Measurements from ENCODE around the gene CPNE1. TPM values are rescaled to one million over a fixed set of nuclear protein-coding genes. Genes with fewer than 3 reads are reported as not detected.

The CPNE1 gene
- polyA plus RNA-seq, 3 donors: 153 to 210 (median 167) TPM

DNA sequence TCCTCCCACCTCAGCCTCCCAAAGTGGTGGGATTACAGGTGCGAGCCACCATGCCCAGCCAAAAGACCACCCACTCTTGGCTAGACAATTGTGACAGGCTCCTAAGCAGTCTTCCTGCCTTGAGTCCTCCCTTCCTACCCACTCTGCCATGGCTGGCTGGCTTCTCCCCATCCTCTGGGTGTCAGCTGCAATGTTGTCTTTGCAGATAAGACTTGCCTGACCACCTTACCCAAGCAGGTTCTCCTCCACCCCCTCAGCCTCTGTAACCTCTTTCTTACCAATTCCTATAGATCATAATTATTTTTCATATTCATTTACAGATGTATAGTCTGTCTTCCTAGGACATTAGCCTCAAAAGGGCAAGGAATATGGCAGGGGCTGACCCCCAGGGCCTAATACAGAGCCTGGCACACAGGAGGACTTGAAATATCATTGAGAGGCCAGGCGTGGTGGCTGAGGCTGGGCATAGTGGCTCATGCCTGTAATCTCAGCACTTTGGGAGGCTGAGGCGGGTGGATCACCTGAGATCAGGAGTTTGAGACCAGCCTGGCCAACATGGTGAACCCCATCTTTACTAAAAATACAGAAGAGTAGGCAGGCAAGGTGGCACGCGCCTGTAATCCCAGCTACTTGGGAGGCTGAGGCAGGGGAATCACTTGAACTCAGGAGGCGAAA, 77.8 kb downstream of the CPNE1 start:
- intact Hi-C loops (cut with micrococcal nuclease): no loop called here
- peaks cover 0 to 5% (median 4%) of the 10 kb centered on the region in 7 donors for H3K9me3 Mint-ChIP-seq
- TF ChIP-seq, protein P1, sequence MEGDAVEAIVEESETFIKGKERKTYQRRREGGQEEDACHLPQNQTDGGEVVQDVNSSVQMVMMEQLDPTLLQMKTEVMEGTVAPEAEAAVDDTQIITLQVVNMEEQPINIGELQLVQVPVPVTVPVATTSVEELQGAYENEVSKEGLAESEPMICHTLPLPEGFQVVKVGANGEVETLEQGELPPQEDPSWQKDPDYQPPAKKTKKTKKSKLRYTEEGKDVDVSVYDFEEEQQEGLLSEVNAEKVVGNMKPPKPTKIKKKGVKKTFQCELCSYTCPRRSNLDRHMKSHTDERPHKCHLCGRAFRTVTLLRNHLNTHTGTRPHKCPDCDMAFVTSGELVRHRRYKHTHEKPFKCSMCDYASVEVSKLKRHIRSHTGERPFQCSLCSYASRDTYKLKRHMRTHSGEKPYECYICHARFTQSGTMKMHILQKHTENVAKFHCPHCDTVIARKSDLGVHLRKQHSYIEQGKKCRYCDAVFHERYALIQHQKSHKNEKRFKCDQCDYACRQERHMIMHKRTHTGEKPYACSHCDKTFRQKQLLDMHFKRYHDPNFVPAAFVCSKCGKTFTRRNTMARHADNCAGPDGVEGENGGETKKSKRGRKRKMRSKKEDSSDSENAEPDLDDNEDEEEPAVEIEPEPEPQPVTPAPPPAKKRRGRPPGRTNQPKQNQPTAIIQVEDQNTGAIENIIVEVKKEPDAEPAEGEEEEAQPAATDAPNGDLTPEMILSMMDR (IDR thresholded peaks at IDR 0.05): no peak
- Histone ChIP-seq H3K79me2 (ENCODE audit: insufficient read depth, low read length) (no peaks in the 10 kb centered on the region), H3K4me1 (ENCODE audit: control insufficient read depth in 1 of 2, insufficient read depth in 2 of 2, low read length in 2 of 2) (no peaks in the 10 kb centered on the region), H3K9me3 (replicated peaks in 1 of 2; ENCODE audit: control insufficient read depth in 1 of 2, insufficient read depth in 1 of 2, low read length in 2 of 2) (peaks cover 0 to 4% of the 10 kb centered on the region in 2 donors), H4K20me1 (ENCODE audit: insufficient read depth, low read length) (no peaks in the 10 kb centered on the region), H2AFZ (ENCODE audit: insufficient read depth, low read depth, low read length, poor library complexity, severe bottlenecking) (no peak overlapping the region), H3K4me2 (replicated peaks; ENCODE audit: extremely low read depth, low read length, poor library complexity, severe bottlenecking) (no peak overlapping the region), H3K27me3 (ENCODE audit: control insufficient read depth in 2 of 2, insufficient read depth in 2 of 2, low read length in 2 of 2) (no peaks in the 10 kb centered on the region), H3K27ac (ENCODE audit: low read depth in 1 of 2, low read length in 2 of 2) (no peak overlapping the region), H3K9ac (ENCODE audit: insufficient read depth, low read length, poor library complexity, severe bottlenecking) (no peak overlapping the region), H3K36me3 (replicated peaks in 1 of 2; ENCODE audit: control insufficient read depth in 1 of 2, insufficient read depth in 2 of 2, low read length in 2 of 2) (no peaks in the 10 kb centered on the region), H3K4me3 (replicated peaks in 1 of 3; ENCODE audit: low read depth in 2 of 3, low read length in 3 of 3) (no peak overlapping the region)
- H3K36me3 Mint-ChIP-seq: no peaks in the 10 kb centered on the region
- 93% methylated on average over 3 of the region's 6 CpGs for WGBS (ENCODE audit: insufficient coverage)
- H3K27ac Mint-ChIP-seq: no peak overlapping the region
- peaks cover 15% of the 10 kb centered on the region for H3K4me1 Mint-ChIP-seq
- no peak overlapping the region for H3K4me3 Mint-ChIP-seq
- H3K27me3 Mint-ChIP-seq (ENCODE audit: low read depth in 3 of 3): peaks cover 0 to 3% (median 2%) of the 10 kb centered on the region in 3 donors
- DNase-seq: no peak

DNA sequence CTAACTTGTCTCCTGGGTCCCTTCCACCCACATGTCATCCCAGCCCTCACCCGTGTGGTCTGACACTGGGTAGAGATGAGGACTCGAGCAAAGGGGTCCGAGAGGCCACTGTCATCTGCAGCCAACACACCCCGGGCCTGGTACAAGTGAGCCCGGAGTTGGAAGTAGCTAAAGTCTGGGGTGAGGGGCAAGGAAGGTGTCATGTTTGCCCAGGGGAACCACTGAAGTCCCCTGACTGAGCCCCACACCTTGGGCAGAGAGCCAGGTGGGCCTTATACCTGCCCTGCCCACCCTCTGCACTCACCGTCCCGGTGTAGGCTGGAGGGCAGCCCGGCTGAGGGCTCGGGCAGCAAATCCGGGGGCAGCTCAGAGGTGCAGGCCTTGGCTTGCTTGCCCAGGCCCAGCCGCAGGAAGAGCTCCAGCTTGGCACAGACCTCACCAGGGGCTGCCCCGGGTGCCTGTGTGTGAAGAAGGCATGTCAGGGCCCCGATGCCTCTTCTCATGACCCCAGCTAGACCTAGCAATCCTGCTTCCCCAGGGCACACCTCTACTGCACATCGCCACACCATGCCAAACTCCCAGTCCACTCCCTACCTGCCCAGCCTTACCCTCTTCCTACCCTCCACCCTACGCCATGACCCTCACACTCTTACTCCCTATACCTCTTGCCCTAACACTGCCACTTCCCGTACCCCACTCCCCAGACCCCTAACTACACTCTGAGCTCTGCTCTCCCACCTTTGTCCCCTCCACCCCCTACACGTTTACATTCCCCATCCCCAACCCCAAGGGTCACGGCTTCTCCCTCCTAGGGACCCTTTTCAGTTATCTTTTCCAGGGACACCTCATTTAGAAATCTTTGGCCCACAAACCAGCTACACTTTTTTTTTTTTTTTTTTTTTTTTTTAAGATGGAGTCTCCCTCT, 80.8 kb downstream of the CPNE1 start:
- WGBS (ENCODE audit: insufficient coverage): 90% methylated on average over 15 of the region's 18 CpGs
- Histone ChIP-seq H3K79me2 (ENCODE audit: insufficient read depth, low read length) (no peaks in the 10 kb centered on the region), H3K9me3 (replicated peaks in 1 of 2; ENCODE audit: control insufficient read depth in 1 of 2, insufficient read depth in 1 of 2, low read length in 2 of 2) (peaks cover 0 to 6% of the 10 kb centered on the region in 2 donors), H3K4me1 (ENCODE audit: control insufficient read depth in 1 of 2, insufficient read depth in 2 of 2, low read length in 2 of 2) (no peaks in the 10 kb centered on the region), H3K4me3 (replicated peaks in 1 of 3; ENCODE audit: low read depth in 2 of 3, low read length in 3 of 3) (no peak overlapping the region), H3K4me2 (replicated peaks; ENCODE audit: extremely low read depth, low read length, poor library complexity, severe bottlenecking) (no peak overlapping the region), H2AFZ (ENCODE audit: insufficient read depth, low read depth, low read length, poor library complexity, severe bottlenecking) (no peak overlapping the region), H4K20me1 (ENCODE audit: insufficient read depth, low read length) (no peaks in the 10 kb centered on the region), H3K9ac (ENCODE audit: insufficient read depth, low read length, poor library complexity, severe bottlenecking) (no peak overlapping the region), H3K36me3 (replicated peaks in 1 of 2; ENCODE audit: control insufficient read depth in 1 of 2, insufficient read depth in 2 of 2, low read length in 2 of 2) (no peaks in the 10 kb centered on the region), H3K27ac (ENCODE audit: low read depth in 1 of 2, low read length in 2 of 2) (no peak overlapping the region), H3K27me3 (ENCODE audit: control insufficient read depth in 2 of 2, insufficient read depth in 2 of 2, low read length in 2 of 2) (no peaks in the 10 kb centered on the region)
- H3K4me1 Mint-ChIP-seq: peaks cover 15% of the 10 kb centered on the region
- TF ChIP-seq, protein P1 (IDR thresholded peaks at IDR 0.05): no peak
- intact Hi-C loops (cut with micrococcal nuclease): no loop called here
- no peak for DNase-seq
- H3K4me3 Mint-ChIP-seq: no peak overlapping the region
- no peaks in the 10 kb centered on the region for H3K36me3 Mint-ChIP-seq
- H3K27me3 Mint-ChIP-seq (ENCODE audit: low read depth in 3 of 3): peaks cover 0 to 2% (median under 1%) of the 10 kb centered on the region in 3 donors
- H3K9me3 Mint-ChIP-seq: peaks cover 0 to 12% (median 5%) of the 10 kb centered on the region in 7 donors
- H3K27ac Mint-ChIP-seq: no peak overlapping the region
